HUDEP-2 (cell line): ENCODE measurements around the gene SERINC5.
A peak's percentile ranks its signal among the peaks of the same experiment; 100 is the strongest.
"Not testable (repeated sequence)": the region's sequence is repeated elsewhere in the genome, so short reads cannot be mapped to it uniquely, and the experiment has no call there.

Source experiments
- DNase-seq, 76 experiments: peaks; one replicate each; lab custom pipeline; 2025; ENCODE audit not compliant: unreplicated experiment in 76 of 76; lab: John Stamatoyannopoulos, UW

The SERINC5 gene

DNA sequence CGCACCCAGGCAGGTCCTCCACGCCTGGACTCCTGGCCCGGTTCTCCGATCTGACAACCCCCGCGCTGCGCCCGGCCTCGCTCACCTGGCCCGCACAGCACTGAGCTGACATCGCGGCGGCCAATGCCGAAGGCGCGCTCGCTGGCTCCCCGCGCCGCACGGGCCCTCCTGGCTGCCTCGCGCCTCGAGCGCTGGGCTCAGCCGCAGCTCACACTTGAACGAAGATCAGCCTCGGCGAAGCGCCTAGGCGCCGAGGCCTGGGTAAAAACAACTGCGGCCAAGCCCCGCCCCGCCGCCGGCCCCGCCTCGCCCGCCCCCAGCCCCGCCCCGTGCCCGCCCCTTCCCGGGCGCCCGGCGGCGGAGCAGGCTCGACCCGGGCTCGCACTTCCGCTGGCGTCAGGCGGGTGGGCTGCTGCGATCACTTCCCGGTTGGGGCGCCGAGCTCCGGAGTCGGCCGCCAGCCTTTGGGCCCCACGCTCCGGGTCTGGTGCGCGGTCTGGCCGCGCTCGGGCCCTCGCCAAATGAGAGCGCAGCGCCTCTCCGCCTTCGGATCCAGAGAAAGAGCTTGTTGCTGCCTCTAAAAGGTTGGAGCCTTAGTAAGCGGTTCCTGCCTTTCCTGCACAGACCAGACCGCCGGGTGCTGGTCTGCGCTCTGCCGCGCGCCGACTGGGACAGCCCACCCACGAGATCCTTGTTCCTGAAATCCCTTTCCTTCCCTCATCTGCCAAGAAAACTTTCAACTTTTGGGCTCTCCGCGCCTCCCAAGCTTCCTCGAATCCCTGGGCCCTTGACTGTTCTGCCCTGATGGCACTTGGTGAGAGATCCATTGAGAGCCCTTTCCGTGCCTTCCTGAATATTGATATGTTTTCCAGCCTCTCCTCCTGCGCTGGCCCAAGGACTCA is at the start of gene SERINC5:
Gene SERINC5 (minus strand): TSS at position 238 of the 902 bp plus-strand sequence. CDS start 126 bp downstream, at position 112.
- DNase-seq = peak in 74 of 76 experiments; percentile 15 to 89 (median 72)

DNA sequence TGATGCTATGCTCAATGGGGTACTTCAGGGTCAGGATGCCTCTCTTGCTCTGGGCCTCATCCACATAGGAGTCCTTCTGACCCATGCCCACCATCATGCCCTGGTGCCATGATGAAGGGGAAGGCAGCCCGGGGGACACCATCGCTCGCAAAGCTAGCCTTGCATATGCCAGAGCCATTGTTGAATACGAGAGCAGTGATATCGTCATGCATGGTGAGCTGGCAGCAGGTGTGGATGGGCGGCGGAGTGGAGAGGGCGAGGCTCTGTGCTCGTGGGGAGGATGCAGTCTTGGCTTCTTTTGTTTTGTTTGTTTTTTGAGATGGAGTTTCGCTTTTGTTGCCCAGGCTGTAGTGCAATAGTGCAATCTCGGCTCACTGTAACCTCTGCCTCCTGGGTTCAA is 46.8 kb upstream of the SERINC5 start:
- no peak for DNase-seq

- DNase-seq = not testable (repeated sequence)
Measured at GRCh38 chr5:80301342-80301741, 45.5 kb upstream of the SERINC5 start.

- not testable (repeated sequence) for DNase-seq
Measured at GRCh38 chr5:80300796-80301195, 44.9 kb upstream of the SERINC5 start.

DNA sequence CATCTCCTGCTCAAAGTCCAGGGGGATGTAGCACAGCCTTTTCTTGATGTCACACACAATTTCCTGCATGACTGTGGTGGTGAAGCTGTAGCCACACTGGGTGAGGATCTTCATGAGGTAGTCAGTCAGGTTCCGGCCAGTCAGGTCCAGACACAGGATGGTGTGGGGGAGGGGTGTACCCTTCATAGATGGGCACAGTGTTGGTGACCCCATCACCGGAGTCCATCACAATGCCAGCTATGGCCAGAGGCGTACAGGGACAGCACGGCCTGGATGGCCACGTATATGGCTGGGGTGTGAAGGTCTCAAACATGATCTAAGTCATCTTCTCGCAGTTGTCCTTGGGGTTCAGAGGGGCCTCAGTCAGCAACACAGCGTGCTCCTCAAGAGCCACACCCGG is 44.3 kb upstream of the SERINC5 start:
- no peak for DNase-seq

DNA sequence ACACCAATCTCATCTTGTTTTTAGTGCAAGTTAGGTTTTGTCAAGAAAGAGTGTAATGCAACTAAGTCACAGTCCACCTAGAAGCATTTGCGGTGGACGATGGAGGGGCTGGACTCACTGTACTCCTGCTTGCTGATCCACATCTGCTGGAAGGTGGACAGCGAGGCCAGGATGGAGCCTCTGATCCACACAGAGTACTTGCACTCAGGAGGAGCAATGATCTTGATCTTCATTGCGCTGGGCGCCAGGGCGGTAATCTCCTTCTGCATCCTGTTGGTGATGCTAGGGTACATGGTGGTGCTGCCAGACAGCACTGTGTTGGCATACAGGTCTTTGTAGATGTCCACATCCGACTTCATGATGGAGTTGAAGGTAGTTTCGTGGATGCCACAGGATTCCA is 43.8 kb upstream of the SERINC5 start:
- DNase-seq = no peak

DNA sequence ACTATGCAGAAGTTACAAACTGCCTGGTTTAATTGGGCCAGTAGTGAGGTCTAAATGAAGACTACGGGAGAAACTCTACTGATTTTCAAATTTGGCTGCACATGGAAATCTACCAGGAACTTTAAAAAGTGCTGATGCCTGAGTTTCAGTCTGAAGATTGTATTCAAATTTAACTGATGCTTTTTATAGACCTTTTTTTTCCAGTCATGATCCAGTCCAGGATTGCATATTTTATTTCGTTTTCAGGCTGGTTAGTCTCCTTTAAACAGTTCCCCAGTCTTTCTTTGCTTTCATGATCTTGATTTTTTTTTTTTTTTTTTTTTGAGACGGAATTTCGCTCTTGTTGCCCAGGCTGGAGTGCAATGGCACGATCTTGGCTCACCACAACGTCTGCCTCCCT is 40.3 kb upstream of the SERINC5 start:
- DNase-seq = no peak

GRCh38 chr5:80291761-80292160 is 35.9 kb upstream of the SERINC5 start:
- DNase-seq = no peak

DNA sequence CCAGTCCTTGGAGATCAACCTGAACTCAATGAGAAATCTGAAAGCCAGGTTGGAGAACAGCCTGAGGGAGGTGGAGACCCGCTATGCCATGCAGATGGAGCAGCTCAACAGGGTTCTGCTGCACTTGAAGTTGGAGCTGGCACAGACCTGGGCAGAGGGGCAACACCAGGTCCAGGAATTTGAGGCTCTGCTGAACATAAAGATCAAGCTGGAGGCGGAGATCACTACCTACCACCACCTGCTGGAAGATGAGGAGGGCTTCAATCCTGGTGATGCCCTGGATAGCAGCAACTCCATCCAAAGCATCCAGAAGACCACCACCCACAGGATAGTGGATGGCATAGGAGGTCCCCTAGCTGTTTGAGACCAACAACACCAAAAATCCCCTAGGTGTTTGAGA is 33.5 kb upstream of the SERINC5 start:
- DNase-seq = no peak

DNA sequence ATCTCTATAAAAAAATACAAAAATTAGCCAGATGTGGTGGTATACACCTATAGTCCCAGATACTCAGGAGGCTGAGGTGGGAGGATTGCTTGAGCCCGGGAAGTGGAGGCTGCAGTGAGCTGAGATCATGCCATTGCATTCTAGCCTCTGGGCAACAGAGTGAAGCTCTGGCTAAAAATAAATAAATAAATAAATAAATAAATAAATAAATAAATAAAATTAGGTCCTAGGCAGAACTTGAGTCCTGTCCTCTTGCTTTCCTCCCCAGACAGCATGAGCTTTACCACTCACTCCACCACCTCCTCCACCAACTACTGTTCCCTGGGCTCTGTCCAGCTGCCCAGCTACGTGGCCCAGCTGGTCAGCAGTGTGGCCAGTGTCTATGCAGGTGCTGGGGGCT is 32.3 kb upstream of the SERINC5 start:
- DNase-seq = no peak

GRCh38 chr5:80284720-80285119 is 28.9 kb upstream of the SERINC5 start:
- DNase-seq = no peak

DNA sequence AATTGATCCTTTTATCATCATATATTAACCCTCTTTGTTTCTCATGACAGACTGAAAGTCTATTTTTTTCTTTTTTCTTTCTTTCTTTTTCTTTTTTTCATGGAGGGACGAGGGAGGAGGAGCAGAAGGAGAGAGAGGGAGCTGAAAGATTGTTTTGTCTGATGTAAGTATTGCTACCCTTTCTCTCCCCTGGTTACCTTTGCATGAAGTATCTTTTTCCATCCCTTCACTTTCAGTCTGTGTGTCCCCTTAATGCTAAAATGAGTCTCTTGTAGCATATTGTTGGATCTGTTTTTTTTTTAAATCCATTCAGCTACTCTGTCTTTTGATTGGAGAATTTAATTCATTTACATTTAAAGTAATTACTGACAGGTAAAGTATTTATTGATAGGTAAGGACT is 27.5 kb upstream of the SERINC5 start:
- DNase-seq = no peak

DNA sequence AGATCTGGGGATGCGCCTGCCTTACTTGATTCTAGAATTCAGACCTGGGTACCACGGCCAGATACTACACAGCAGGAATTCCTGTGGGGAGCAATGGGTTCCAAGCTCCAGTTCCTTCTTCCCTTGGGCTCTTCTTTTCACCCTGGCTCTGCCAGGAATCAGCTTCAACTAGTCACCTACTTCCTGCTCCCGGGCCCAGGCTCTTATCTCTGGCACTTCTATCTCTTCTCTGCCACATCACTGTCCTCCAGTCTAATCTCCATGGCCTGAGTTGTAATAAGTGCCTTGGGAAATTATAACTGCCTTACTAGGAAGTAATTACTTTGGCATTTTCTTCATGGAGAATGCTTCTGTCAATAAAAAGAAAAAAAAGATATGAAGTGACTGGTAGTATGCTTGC is 26.2 kb upstream of the SERINC5 start:
- DNase-seq = peak in 3 of 76 experiments; percentile 2 to 14 (median 6)

DNA sequence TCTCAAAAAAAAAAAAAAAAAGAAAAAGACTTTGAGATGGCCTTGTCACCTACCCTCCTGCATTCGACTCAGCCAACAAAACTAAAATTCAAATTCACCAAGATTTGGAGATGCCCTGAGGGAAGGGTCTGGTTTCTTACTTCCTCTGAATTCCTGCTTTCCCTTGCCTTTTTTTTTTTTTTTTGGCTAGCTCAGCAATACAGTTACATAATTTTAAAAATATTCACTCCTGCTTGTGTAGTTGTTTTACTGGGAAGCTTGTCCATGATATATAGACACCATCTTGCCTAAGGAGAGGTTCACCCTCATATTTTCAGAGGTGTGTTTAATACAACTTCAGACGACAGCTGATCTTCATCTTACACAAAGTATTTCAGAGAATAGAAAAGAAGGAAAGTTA is 21.3 kb upstream of the SERINC5 start:
- no peak for DNase-seq

GRCh38 chr5:80276186-80276585 is 20.3 kb upstream of the SERINC5 start:
- DNase-seq = no peak

DNA sequence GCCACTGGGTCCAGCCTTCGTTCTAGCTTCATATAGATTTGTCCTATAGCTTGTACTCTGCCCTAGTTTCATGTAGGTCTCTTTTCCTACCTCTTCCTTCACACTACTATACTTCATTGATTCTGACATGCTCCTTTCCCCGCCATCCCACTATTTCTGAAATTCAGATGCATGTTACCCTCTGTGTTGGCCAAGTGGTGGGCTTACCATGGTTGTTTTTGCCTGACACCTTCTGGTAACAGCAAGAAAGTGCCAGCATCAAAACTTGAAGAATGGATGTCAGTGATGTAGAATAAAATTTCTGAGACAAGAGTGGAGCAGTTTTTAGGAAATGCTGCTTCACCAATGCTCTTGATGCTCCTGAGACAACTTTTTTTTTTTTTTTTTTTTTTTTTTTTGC is 19.5 kb upstream of the SERINC5 start:
- DNase-seq = peak in 16 of 76 experiments; percentile 6 to 34 (median 18)

- not testable (repeated sequence) for DNase-seq
Measured at GRCh38 chr5:80270543-80270942, 14.7 kb upstream of the SERINC5 start.

DNA sequence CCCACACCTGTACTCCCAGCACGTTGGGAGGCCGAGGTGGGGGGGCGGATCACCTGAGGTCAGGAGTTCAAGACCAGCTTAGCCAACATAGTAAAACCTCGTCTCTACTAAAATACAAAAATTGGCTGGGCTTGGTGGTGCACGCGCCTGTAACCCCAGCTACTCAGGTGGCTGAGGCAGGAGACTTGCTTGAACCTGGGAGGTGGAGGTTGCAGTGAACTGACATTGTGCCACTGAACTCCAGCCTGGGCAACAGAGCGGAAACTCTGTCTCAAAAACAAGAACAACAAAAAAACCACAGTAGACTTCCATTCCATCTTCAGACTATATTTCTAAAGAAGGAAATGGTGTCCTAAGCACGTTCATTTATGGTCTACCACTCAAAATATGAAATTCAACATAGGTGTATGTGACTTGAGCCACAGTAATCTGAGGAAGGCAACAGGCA is 14.2 kb upstream of the SERINC5 start:
- DNase-seq = no peak

- no peak for DNase-seq
Measured at GRCh38 chr5:80268916-80269315, 13.1 kb upstream of the SERINC5 start.

DNA sequence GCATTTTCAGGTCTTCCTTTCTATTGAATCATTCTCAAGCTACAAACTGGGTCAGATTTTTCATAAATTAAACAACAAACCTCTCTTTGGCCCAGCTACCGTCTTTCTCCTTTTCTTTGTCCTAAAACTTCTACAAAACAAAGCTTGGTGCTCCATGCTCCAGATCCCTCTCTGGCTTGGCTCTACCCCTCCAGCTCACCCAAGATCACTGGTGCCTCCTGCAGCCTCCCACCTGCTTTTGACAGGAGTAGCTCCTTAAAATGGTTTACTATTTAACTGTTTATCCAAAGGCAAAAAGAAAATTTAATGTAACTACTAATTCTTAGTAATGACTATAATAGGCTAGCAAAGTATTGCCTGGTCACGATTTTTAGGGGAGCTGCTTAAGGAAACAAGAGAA is 10.7 kb upstream of the SERINC5 start:
- no peak for DNase-seq

DNA sequence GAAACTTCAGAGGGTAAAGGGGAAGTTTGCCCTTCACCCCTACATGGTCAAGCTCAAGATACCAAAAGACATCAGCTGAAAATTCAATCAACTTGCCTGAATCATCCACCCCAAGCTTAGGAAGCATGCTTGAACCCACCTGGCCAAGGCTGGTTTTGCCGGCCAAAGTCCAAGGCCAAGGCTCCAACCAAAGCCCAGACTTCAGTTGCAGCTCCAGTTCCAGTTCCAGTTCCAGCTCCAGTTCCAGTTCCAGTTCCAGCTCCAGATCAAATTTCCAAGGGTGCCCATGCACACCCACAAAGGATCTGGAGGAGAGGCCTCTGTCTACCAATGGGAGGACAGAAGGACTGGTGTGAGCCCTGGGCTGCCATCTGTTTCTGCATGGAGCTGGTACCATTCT is 4.6 kb upstream of the SERINC5 start:
- DNase-seq = no peak

DNA sequence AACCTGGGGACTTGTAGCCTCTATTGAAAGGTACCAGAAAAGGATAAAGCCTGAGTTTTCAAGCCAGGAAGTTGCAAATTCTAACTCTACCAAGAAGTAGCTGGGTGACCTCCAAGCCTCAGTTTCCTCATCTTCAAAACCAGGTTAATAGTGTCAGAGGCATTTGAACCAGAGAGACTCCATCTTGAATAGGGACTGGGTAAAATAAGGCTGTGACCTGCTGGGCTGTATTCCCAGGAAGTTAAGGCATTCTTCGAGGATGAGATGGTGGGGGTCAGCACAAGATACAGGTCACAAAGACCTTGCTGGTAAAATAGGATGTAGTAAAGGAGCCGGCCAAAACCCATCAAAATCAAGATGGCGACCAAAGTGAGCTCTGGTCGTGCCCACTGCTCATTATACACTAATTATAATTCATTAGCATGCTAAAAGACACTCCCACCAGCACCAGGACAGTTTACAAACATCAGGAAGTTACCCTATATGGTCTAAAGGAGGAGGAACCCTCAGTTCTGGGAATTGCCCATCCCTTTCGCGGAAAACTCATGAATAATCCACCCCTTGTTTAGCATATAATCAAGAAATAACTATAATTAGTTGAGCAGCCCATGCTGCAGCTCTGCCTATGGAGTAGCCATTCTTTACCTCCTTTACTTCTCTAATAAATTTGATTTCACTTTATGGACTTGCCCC is 3.8 kb upstream of the SERINC5 start:
- no peak for DNase-seq
